GM18867 (cell line): Measurements from ENCODE around the gene OR2V2.
A peak's percentile ranks its signal among the peaks of the same experiment; 100 is the strongest.

Experiments used
- ATAC-seq: cut with Tn5 transposase; IDR thresholded peaks from one replicate; pipeline ENCODE4 v1.9.1; 2021; ENCODE audit warnings: mild to moderate bottlenecking, moderate library complexity; ENCODE audit not compliant: unreplicated experiment

Gene OR2V2

DNA sequence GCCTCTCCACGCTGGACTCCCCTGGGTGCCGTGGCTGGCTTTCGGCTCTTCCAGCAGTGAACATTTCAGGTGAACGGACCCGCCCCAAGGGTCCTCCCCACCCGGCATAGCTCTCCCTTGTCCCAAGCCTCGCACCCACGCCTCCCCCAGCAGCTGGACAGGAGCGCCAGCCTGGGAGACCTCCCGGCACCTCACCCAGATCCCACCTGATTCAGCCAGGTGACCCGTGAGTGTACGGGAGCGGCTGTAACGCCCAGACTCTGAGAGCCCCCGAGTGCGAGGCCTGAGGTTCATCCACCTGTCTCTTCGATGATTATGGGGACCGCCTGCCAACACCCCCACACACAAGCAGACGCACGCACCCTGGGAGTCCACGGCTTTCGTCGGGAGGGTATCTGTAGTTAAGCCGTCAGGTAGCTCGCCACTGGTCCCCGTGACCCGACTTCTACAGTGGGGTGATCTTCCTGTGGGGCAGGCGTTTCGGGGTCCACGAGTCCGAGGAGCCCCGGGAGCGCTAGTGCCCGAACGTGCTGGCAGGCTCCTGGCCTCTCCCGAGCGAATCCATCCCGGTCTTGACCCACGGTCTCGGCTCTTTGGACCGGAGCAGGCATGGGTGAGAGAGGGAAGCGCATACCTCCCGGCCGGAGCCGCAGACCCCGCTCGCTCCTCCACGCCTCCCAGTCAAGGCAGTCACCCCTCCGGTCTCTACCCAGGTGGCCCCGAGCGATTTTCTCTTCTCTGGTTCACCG is 42.8 kb downstream of the OR2V2 start:
- no peak for ATAC-seq

GRCh38 chr5:181190711-181191525 is 43.5 kb downstream of the OR2V2 start:
- ATAC-seq, result peak; percentile 9

DNA sequence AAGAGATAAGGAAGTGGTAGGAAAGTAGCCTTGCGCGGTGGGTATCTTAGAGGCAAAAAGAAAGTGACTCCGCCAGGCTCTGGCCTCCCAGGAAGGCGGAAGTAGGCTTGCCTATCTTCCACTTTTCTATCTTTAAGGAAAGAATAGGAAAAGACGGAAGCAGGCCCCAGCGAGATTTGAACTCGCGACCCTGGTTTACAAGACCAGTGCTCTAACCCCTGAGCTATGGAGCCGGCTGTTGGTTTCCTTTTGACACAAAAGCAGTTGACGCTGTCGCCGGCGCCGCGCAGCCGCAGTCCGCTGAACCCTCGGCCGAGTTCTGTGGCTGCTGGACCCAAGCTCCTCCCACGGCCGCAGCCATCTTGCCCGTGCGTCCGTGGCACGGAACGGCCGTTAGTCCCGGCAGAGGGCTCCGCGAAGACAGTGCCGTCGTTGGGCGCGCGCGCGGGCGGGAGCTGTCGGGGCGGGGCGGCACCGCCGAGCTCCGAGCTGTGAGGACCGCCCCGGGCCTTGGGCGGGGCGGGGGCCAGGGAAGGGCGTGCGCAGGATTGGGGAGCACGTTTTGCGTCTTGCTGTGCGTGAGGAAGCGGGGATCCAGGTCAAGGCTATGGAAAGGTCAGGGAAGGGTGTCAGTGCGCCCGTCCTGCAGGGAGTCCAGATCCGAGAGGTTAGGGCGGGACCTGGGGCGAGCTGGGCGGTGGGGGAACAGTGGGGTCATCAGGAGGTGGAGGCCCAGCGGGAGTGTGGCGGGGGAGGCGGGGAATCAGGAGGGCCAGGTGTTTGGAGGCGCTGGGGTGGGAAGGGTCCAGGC is 44.3 kb downstream of the OR2V2 start:
- ATAC-seq, result peak; percentile 61

- no peak for ATAC-seq
These were observed 45.1 kb downstream of the OR2V2 start for GRCh38 chr5:181192337-181193046.

GRCh38 chr5:181193656-181194055 is 46.3 kb downstream of the OR2V2 start:
- no peak for ATAC-seq

DNA sequence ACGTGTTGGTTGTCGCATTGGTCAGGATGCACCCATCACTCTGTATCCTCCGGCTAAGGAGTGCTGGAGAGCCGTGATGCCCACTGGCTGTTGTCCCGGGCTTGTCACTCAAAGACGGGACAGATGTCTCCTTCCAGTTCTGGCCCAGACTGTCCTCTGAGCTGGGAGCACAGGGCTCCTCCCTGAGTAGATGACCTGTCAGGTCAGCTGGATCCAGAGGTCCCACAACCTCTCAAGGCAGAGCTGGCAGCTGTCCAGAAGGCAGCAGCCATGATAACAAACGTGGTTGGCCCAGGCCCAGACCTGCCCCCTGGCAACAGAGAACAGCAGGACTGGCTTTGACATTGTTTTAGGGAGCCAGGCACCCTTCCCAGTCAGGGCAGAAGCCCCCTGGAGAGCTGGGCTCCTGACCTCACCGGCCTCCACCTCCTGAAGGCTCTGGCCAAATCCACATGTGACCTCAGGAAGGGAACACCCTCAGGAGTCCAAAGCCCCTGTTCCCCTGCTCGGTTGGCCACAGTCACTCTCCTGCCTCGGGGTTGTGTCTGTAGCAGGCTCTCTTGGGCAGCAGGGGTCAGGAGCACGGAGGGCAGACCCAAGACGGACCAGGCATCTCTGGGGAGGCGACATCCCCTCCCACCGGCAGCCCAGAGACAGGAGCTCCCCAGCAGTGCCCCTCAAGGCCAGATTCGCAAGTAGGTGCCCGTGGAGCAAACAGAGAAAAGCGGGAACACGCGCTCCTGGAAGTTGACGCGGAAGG is 47.3 kb downstream of the OR2V2 start:
- no peak for ATAC-seq

DNA sequence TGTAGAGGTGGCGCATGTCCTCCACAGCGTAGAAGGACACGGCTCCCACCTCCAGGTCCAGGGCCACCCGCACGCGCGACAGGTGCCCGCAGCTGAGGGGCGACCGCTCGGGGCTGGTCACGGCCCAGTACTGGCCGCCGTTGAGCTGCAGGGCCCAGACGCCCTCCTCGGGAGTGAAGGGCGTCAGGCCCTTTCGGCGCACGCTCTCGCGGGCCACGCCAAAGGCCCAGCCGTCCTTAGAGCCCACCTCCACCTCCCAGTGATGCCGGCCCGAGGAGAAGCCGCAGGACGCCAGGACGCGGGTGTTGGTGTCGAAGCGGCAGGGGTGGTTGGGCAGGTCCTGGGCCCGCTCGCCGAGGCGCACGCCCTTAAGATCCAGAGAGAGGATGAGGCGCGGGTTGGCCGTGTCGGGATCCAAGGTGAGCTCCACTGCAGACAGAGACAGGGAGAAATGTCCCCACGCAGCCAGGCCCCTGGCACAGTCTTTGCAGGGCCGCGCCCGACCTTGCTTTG is 47.9 kb downstream of the OR2V2 start:
- ATAC-seq, result no peak

DNA sequence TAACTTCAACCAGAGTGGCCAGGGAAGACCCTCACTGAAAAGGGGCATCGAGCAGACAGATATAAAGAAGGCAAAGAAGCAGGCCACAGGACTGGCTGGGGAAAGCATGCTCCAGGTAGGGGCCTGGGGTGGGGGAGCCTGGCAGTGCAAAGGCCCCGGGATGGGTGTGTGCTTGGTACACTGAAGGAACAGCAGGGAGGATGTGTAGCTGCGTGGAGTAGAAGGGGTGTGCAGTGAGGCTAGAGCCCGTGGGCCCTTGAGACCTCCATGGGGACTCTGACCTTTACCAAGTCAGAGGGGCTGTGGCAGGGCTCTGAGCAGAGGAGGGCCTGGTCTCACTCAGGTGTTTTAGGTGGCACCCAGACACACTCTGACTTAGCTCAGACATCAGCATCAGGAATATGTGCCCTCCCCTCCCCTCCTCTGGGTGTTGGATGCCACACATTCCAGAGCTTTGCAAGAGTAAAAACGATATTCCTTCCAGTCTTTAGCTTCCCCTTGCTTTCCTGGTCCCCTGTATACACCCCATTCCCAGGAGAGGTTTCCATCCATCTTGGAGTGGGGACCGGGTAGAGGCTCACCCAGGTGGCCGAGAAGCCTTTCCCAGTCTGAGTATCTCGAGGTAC is 50.1 kb downstream of the OR2V2 start:
- no peak for ATAC-seq

GRCh38 chr5:181198106-181198685 is 50.8 kb downstream of the OR2V2 start:
- ATAC-seq, result no peak

- ATAC-seq, result peak; percentile 60
These were observed 51.6 kb downstream of the OR2V2 start for GRCh38 chr5:181198905-181199519.

DNA sequence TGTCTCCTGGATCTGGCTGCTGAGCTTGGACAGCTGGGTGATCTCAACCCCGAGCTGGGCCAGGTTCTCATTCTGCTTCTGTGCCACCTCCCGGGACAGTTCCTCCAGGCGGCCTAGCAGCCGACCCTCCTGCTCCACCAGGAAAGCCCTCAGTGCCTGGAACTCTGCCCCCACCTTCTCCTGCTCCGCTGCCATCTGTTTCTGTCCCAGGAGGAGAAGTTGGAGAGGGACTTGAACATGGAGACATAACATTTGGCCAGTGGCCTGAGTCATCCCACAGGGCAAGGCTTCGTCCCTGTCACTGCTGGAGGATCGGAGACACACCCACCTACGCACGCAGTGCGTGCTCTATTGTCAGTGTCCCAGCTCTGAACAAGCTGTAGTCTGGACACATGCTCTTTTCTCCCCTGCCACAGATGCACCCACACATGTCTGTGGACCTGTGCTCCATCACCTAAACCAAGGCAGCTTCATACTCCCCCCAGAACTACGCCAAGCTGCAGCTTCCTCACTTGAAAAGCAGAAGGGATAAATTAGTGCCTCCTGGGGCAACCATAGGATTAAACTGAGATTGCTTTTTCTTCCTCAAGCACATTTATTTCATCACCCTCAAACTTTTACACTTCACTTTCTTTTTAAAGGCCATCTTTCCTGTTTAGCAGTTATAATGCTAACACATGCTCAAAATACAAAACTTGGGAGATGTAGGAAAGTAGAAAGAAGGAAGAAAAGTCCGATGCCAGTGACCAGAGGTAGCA is 52.7 kb downstream of the OR2V2 start:
- no peak for ATAC-seq

- ATAC-seq, result no peak
These were observed 53.4 kb downstream of the OR2V2 start for GRCh38 chr5:181200816-181201215.

GRCh38 chr5:181203093-181203711 is 55.8 kb downstream of the OR2V2 start:
- ATAC-seq, result no peak

DNA sequence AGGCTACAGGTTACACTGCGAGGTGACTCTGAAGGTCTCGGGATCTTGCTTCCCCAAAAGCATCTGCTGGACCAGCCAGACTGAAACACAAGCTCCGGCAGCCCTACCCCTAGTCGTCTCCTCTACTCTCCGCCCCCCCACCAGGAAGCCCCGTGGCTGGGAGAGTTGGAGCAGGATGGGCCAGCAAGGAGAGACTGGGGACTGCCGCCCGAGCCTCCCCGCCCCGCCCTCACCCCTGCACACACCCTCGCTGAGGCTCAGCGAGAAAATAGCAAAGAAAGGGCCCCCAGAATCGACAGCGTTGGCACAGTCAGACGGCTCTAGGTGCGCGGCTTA is 56.4 kb downstream of the OR2V2 start:
- ATAC-seq, result no peak

GRCh38 chr5:181204113-181204825 is 56.9 kb downstream of the OR2V2 start:
- ATAC-seq, result no peak

DNA sequence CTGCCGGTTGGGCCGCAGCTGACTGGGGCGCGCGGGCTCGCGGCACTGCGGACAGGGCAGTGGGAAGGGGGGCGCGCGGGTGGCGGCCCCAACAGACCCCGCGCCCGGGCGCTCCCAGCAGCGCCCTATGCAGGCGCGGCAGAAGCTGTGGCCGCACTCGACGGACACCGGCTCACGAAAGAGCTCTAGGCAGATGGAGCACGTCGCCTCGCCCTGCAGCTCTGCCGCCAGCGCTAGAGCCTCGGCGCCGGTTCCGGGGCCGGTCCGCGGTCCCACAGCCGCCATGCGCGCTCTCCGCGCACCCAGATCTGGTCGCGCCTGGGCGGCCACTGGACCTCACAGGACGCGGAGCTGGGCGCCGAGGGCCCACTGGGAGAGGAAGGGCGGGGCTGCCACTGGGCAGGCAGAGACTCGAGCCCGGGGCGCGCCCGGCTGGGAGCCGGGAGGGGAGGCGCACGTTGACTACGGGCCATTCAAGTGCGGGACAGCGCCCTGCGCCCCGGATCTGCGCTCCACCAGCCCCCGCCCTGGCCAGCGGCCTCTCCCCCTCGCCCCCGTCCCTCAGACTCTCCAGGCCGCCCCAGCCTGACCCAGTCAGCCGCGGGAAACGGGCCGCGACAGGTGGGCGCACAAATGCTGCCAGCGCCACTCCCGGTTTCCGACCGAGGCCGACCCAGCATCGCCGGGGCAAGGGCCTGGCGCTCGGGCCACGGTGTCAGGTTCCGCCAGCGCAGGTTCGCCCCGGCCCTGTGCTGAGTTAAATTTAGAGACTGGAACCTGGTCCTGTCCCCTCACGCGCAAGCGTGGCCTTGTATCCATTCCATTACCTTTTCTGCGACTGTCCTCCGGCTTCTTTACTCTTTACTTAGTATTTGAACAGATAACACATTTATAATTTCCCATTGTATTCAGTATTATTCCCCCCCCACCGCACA is 57.7 kb downstream of the OR2V2 start, which contains the start of gene TRIM7:
Gene TRIM7, minus strand, starts transcription at position 371 of the 935 bp plus-strand sequence. Its CDS starts 86 bp downstream, at position 285.
- ATAC-seq, result no peak
